ENCODE measurements around the gene RPL29.

Gene RPL29

DNA sequence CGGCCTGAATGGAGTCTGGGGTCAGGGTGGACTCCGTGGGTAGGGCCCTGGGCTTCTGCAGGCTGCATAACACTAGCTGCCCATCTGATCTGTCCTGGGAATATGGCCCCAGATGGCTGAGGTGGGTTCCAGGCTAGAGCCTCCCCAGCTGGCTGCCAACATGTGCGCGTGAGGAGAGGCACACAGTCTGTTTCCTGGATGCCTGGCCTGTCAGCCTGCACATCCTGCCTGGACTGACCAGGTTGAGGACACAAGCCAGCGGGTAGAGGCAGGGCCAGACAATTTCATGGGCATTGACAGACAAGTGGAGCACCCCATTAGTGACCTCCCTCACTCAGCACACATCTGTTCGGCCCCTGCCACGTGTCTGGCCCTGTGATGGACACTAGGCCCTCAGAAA lies 29.8 kb upstream of the RPL29 start:
- no peak for DNase-seq (ENCODE audit: low read depth)

DNA sequence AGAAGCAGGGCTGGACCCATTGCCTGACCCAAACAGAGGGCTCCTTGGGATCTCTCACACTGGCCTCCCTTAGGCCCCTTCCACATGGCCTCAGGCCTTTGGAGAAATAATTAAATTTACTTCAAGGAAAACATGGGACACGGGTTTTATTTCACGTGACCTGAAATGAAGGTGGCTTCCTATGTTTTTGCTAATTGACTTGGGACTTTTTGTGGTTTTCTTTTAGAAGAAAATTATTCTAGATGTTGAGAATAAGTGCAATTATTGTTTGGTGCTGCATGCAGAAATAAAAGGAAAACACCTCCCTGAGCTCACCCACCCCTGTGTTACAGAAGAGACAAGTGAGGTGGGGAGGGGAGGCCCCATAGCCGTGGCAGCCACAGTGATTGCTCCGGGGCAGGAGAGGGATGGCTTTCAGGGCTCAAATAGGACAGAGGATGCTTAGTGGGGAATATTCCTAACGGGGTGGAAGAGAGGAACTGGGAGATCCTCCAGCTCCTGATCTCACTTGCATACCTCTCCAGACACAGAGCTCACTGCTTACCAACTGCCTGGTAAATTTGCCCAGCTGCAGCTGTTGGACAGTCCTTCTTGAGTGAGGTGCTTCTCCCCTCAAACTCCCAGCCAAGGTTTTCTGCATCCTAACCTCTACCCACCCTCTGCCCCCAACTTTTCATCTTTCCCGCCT lies 29.2 kb upstream of the RPL29 start:
- no peak for DNase-seq (ENCODE audit: low read depth)

DNA sequence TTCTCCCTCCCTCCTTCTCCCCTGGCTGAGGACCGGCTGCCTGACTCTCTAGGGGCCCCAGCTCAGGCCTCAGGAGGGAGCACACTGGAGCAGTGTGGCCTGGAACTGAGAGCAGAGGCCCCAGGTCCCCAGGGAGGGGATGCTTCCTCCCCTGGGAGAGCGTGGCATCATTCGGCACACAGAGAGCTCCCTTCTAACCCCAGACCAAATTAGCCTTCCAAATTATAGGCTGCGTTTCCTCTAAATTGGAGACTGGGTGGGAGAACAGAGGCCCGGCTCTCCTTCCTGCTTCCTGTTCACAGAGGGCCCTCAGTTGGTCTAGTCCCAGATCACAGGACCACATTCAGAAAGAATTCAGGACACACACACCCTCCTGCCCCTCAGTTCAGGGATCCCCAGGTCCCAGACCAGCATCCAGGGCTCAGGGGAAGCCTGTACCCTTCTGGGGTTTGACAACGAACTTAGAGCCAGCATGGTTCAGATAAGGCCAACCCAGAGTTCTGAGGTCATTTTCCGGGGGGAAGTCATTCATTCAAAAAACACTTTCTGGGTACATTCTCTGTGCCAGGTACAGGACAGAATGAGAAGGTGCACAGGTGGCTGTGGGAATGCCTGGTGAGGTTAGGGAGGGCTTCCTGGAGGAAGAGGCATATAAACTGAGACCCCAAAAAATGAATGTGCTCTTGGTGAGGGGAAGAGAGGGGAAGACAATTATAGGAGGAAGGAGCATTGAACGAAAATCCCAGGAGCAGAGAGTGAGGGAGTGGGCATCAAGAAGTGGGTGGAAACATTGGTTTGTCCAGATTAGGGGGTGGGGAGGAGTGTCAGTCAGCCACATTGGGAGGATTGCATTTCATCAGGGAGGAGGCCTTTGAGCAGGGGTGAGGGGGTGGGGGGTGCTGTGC lies 28.4 kb upstream of the RPL29 start:
- DNase-seq (ENCODE audit: low read depth): no peak

DNA sequence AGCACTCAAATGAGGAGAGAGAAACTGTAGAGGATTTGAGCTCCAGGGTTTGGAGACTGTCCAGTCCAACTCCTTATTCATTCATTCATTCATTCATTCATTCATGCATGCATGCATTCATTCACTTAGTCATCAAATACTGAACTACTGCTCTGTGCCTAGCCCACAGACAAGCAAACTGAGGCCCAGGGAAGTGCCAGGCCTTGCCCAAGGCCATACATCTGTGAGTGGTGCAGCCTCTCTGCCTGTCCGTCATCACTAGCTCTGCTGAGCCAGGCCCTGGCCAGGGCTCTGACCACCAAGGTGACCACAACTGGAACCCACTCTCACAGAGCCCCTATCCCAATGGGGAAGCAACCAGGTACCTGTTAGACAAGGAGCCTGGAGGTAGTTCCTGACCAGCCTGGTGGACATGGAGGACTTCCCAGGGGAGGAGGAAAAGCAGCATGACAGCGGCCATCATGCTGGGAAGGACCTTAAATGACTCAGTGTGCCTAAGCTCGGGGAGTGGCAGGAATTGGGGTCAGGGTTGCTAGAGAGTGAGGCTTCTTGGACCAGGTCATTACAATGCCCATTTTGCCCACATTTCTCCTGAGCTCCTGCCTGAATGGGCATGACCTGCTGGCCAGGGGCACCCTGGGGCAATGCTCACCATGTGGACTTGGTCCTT lies 27.5 kb upstream of the RPL29 start:
- DNase-seq (ENCODE audit: low read depth): no peak

DNA sequence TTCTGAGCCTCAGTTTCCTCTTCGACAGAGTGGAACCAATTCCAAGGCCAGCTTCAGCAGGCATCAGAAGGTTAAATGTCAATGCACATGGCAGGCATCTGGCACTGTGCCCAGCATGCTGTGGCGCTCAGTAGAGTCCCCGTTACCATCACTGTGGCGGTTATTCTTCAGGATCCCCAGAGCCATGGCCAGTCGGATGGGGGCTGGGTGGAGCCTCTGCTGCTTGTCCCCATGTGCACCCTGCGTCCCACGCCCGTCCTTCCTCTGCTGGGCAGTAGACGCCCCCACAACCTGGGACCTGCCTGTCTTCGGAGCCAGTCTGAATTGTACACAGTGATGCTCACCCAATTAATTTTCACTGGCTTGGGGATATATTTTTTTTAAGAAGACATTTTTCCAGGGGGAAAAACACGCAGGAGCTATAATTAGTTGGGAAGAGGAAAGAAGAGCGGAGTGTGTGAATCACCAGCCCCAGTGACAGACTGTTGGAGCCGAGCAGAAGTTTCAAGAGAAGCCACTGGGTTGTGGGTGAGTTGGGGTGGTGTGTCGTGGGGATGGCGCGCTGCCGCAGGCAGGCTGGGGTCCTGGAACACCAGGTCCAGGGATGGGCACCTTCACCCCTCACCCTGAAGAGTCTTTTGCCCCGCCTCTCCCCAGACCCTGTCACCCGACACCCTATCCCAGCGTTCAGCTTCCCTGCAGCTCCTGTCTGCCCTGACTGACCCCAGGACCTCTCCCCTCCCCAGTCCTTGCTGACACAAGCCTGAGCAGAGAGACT lies 26.8 kb upstream of the RPL29 start:
- DNase-seq (ENCODE audit: low read depth): no peak

DNA sequence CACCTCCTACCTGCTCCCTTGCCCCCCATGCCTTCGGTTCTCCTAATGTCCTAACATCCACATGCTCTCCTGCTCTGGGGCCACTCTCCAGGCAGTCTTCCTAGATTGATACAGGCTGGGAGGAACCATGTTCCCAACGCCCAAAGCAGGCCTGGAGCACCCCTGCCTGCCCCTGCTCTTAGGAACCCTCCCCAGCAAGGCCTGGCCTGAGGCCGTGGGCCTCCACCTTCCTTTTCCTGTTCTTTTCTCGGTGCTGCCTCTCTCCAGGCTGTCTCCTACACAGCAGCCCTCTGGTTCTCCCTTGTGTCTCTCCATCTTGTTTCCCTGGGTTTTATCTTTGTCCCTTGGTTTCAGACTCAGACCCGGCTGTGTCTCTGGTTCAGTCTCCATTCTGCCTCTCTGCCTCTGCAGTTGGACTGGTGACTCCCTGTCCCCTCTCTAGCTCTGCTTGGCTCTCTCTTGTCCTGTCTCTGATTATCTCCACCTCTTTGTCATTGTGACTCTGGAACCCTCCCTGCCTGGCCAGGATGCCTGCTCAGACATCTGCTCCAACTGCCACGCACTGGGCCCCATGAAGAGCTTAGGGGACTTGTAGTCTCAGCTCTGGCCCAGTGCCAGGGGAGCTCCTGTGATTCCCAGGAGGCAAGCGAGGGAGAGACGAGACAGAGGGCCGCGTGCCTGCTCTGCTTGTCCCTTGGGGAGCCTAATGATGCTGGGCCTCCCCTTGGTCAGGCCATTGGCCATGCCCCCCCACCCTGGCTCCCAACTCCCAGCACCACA lies 26.0 kb upstream of the RPL29 start:
- no peak for DNase-seq (ENCODE audit: low read depth)

DNA sequence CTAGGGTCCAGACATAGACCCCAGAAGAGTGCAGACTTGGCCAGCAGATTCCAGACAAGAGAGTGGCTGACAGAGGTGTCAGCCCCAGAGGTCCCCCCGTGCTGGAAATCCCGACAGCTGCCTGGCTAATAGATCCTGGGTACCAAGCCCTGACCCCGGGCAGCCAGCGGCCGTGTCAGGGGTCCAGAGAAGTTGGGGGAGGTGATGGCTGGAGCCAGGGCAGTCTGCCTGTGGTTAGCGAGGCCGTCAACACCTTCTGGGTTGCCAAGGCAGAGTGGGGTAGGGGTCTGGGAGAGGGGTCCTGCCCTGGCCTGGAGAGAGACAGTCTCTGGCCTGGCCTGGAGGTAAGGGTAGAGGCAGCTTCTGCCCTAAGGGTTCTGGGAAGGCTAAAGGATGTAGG lies 25.1 kb upstream of the RPL29 start:
- no peak for DNase-seq (ENCODE audit: low read depth)

DNA sequence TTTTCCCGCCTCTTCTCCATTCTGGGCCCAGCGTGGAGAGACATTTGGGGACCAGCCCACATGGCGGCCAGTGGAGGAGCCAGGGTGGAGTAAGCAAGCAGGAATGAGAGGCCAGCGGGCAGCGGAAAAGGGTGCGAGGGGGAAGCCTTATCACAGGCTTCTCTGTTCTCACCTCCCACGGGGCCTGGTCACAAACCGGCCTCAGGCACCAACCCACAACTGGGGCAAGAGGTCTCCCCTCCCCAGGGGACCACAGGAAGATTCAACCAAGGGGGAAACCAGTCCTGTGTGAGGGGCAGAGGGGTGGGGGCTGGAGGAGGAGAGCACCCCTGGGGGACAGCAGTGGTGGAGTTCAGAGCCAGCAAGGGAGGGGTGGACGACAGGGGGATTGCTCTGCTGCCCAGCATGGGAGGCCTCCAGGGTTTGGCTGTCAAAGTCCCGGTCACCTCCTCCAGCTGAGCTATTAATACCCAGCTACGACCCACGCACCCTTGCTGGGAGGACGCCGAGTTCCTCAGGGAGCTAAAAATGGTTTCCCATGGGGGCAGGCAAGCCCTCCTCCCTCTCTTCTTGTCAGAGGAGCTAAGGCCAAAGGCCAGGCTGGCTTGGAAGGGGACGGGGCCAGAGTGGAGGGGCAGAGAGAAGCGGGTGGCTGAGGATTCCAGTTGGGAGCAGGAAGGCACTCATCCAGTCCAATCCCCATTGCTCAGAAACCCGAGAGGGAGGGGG lies 23.8 kb upstream of the RPL29 start:
- no peak for DNase-seq (ENCODE audit: low read depth)

DNA sequence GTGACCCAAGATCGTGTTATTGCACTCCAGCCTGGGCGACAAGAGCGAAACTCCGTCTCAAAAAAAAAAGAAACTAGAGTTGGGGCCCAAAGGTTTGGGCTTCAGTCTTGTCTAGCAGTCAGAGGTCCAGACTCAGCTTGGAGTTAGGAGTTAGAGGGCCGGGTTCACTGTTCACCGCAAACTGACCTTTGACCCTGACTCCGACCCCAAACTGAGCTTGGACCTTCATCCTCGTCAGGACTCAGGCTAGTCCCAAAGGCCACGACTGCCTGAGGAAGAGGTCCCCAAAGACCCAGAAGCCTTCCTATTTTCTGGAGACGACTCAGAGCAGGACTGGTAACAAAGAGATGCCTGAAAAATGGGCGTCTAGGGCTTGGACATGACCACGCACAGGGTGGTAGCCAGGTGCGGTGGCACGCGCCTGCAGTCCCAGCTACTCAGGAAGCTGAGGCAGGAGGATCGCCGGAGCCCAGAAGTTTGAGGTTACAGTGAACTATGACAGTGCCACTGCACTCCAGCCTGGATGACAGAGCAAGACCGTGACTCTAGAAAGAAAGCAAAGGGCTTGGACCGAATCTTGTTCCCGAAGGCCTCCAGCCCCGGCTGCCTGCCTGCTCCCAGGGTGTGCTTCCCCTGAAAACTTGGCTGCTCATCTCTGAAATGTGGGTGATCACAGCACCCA lies 22.8 kb upstream of the RPL29 start:
- no peak for DNase-seq (ENCODE audit: low read depth)

DNA sequence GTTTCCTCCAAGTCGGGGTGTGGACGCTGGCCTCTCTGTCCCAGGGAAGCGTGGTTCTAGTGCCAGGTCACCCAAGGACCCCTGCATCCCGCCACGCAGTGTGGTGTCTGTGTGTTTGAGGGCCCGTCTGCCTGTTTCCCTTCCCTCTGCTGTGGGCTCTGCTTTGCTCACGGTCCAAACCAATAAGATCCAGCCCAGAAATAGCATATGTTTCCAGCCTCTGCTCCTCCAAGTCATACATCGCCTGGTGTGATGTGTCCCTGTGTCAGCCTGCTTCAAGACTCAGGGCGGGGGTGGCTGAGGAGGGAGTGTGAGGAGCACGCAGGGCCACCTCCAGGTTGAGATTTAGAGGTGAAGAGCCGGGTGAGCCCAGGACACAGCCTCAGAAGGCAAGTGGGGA lies 21.9 kb upstream of the RPL29 start:
- no peak for DNase-seq (ENCODE audit: low read depth)

DNA sequence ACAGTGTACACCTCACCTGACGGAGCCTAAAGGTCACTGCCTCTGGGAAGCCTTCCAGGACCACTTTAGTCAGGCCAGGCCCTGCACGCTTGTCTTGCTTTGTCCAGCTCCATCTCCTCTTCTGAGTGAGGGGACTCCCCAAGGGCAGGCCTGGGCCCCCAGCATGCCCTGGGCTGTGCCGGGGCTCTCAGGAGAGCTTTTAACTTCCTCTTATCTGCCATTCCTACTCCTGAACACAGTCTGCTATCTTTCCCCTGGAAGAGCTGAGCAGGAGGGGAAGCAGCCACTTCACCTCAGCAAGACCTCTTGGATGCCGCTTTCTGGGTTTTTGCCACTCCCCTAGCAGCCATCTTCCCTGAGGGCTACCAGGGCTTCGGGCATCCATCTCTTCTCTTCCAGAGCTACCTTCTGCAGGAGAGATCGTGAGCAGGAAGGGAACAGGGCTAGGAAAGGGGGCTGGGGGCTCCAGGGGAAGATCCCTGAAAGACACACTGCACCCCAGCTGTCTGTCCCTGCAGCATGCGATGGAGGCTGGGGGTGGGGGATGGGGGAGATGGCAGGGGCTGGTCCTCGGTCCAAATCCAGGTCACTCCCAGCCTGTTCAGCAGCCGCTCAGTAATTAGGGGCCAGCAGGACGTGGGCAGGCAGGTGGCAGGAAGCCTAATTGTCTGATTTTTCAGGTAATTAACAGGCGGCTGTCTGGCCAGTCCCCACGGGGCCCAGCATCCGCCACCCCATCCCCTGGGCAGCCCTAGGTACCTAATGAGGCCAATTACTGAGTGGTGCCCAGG lies 19.9 kb upstream of the RPL29 start:
- no peak for DNase-seq (ENCODE audit: low read depth)

DNA sequence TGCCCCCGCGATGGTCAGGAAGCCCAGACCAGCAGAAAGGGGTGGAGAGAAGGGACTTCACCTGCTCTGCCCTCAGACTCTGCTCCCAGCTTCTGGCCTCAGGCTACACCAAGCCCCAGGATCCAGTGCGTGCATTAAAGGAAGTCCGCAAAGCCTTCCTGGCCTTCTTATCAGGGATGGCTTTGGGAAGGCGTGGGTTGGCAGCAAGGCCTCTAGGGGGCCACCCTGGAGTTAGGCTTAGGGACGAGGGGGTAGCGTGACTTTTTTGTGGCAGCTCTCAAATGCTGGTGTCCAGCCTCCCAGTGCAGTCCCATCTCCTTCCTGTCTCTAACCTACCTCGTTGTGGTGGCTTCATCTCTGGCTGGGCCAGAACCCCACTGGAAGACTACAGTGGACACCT lies 18.9 kb upstream of the RPL29 start:
- no peak for DNase-seq (ENCODE audit: low read depth)

DNA sequence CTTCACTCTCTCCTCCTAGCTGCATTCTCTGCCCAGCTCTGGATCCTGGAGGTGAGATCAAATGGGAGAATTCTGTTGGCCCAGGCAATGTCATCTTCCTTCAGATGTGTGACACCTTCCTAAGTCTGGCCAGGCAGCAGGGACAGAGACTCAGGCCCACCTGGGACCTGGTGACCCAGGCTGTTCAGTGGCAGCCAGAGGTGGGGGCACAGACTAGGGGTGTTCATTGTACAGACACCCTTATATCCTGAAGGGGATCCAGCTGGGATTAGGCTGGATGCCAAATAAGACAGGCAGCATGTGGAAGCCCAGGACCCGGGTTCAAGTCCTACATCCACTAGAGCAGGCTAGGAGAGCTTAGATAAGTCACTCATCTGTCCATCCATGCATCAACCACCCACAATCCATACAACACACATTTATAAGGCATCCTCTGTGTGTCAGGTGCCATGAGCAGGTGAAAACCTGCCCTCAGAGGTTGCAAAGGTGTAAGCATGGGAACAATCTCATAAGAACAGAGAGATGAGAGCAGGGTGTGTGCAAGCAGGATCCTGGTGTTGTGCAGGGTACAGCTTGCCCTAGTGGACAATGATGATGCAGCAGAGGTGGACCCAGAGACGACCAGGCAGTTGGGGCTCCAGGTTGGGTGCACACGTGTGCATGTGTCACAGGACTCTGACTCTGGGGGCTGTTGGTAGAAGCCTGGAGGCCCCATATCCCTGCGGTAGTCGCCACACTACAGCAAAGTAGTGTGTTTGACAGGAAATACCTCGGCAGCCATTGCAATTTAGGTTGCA lies 18.3 kb upstream of the RPL29 start:
- no peak for DNase-seq (ENCODE audit: low read depth)

DNA sequence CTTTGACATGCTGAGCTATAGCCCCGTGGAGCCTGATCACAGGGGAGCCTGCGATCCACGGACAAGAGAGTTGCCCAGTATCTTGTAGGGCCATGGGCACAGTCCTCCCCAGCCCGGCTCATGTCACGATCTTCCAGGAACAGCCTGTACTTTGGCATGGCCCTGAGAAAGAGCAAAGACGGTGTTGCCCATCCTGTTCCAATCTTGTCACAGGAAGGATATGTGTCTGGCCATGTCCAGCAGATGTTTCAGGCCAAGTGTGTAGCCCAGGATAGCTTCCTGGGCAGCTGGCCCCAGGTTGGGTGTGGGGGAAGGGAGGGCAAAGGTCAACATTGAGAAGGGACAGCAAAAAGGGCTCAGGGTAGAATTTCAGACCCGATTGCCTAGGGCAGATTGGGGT lies 17.0 kb upstream of the RPL29 start:
- no peak for DNase-seq (ENCODE audit: low read depth)

DNA sequence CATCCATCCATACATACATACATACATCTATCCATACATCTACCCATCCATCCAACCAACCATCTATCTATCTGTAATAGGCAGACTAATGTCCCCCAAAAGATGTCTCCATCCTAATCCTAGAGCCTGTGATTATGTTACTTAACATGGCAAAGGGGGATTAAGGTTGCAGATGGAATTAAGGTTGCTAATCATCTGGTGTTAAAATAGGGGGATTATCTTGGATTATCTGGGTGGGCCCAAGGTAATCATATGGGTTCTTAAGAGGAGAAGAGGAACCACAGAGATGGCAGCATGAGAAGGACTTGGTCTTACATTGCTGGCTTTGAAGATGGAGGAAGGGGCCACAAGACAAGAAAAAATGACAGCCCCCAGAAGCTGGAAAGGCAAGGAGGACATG lies 14.7 kb upstream of the RPL29 start:
- DNase-seq (ENCODE audit: low read depth): no peak

DNA sequence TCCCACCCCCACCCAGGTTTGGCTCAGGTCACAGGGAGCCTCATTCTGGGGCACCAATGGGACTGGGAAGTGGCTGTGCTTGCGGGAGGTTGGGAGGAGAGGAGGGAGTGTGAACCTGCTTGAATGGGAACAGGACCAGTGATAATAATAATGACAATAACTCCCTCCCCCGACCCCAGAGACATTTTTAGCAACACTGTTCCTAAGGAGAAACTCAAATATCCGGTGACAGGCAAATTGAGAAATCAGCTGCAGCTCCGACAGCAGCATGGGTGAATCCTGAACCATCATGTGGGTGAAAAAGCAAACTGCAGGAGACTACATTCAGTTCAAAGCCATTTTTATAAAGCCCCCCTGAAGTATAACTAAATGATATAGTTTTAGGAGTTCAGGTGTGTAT lies 11.6 kb upstream of the RPL29 start:
- DNase-seq (ENCODE audit: low read depth): no peak

DNA sequence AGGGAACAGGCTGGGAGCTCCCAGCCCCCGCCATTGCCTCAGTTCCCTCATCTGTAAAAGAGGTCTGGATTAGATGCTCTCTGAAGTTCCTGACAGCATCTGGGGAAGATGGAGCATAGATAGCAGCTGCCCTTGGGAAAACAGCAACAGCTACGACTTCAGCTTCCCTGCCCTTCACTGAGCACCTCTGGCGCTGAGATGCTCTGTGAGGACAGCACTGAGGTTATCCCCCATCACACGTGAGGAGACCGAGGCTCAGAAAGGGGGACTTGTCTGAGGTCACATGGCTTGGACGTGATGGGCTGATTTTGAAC lies 11.1 kb upstream of the RPL29 start:
- no peak for DNase-seq (ENCODE audit: low read depth)

DNA sequence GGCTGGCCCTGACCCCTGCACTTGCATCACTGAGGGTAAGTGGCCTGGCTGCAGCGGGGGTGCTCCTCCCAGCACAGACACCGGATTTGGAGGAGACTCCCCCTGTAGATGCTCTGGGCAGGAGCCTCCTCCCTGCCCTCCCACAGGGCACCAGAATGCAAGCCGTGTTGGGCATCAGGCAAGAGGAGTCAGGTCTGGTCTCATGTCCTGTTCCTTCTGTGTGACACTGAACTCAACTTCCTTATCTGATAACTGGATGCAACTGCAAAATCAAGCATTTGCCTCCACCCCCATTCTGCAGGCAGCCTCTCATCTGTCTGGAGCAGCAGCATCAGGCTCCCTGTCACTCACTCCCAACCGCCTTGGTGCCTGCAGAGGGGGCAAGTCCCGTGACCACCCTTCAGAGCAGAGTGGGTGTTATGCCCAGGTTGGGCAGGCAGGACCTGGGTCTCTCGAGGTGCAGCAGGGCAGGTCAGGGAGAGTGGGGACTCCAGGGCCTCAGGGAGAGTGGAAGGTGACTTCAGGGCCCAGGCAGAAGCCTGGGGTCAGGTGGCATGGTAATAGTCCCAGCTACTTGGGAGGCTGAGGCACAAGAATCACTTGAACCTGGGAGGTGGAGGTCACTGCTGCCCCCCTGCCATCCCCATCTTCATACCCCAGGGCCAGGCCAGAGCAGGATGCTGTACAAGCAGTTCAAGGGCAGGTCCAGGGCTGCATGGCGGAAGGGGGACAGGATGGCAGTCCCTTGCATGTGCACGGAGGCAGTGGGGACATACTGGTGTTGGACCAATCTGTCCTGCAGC lies 10.5 kb upstream of the RPL29 start:
- no peak for DNase-seq (ENCODE audit: low read depth)
